Measurements from ENCODE around the gene GNG7.
"Not testable (repeated sequence)": the region's sequence is repeated elsewhere in the genome, so short reads cannot be mapped to it uniquely, and the experiment has no call there.

Gene GNG7

DNA sequence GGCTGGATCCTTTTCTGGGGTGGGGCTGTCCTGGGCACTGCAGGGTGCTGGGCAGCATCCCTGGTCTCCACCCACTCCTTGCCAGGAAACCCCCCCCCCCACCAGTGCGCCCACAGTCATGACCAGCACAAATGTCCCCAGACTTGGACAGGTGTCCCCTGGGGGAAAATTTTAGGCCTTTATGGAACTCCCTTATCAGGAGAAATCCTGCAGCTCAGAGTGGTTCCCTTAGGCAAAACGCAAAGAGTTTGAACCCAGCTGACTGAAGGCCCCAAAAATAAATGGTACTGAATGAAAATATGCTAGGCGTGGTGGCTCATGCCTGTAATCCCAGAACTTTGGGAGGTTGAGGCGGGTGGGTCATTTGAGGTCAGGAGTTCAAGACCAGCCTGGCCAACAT lies 174.8 kb downstream of the GNG7 start:
- Histone ChIP-seq H3K4me1 (ENCODE audit: control insufficient read depth, insufficient read depth, low read length) (peaks cover 3% of the 10 kb centered on the region; the same call in 1 of the 2 replicates), H3K9me3 (ENCODE audit: control insufficient read depth, insufficient read depth, low read length) (no peaks in the 10 kb centered on the region), H3K27ac (ENCODE audit: low read depth, low read length) (no peak overlapping the region), H3K4me3 (ENCODE audit: low read depth, low read length) (no peak overlapping the region), H3K36me3 (ENCODE audit: control insufficient read depth, insufficient read depth, low read length) (no peaks in the 10 kb centered on the region), H3K9ac (ENCODE audit: low read depth, low read length) (no peak overlapping the region), H3K27me3 (ENCODE audit: control insufficient read depth, insufficient read depth, low read length) (no peaks in the 10 kb centered on the region)

DNA sequence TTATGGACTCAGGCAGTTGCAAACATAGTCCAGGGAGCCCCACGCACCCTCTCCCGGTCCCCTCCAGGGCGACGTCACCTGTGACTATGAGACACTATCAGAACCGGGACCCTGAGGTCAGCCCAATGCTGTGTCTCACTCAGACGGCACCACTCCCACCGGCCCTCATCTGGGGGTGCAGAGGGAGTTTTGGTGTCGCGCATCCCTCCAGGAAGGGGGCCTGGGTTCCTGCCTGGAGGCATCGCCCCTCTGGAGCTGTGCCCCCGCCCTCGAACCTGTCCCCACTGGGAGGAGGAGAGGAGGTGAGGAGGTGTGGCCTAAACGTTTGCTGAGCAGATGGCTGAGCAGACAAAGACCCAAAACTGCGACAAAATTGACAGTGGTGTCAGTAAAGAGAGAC lies 175.3 kb downstream of the GNG7 start:
- no peaks in the 10 kb centered on the region for H3K36me3 ChIP-seq (ENCODE audit: control insufficient read depth, insufficient read depth, low read length)
- no peak overlapping the region for H3K9ac ChIP-seq (ENCODE audit: low read depth, low read length)
- H3K27ac ChIP-seq (ENCODE audit: low read depth, low read length) = no peak overlapping the region
- no peaks in the 10 kb centered on the region for H3K9me3 ChIP-seq (ENCODE audit: control insufficient read depth, insufficient read depth, low read length)
- H3K4me3 ChIP-seq (ENCODE audit: low read depth, low read length) = no peak overlapping the region
- peaks cover 3% of the 10 kb centered on the region; the same call in 1 of the 2 replicates for H3K4me1 ChIP-seq (ENCODE audit: control insufficient read depth, insufficient read depth, low read length)
- no peaks in the 10 kb centered on the region for H3K27me3 ChIP-seq (ENCODE audit: control insufficient read depth, insufficient read depth, low read length)

DNA sequence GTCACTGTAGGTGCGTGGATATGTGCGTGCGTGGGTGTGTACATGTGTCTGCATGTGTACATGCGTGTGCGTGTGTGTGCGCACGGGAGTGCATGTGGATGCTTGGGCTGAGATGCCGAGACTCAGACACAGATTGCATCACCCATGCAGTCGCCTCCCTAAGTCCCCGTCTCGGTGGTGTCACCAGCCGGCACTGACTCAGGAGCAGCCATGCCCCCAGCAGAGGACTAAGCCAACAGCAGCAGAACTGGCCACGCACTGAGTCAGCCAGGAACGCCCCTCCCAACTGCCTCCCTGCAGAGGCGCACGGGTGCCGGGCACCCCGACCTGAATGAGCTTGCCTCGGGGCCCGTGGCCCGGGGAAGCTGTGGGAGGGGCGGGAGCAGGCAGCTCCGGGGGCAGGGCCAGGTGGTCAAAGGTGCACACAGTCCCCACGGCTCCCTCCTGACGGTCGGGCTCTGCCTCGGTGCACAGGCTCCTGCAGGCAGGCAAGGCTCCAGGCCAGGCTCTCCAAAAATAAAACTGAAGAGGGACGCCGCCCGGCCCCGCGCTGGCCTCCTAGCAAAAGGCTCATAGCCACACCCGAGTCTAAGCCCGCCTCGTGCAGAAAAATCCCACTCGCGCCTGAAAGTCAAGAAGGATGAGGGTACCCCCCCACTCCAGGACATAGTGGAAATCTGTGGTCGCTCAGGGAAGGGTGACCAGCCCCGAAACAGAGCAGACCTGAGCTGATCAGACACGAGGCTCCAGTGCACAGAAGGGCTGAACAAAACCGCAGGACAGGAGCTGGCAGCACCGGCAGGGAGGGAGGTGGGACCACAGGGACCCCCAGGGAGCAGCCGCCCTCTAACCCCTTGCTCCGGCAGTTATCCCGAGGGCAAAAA lies 177.4 kb downstream of the GNG7 start:
- Histone ChIP-seq H3K4me3 (ENCODE audit: low read depth, low read length) (no peak overlapping the region), H3K27me3 (ENCODE audit: control insufficient read depth, insufficient read depth, low read length) (no peaks in the 10 kb centered on the region), H3K4me1 (ENCODE audit: control insufficient read depth, insufficient read depth, low read length) (peaks cover 3% of the 10 kb centered on the region; the same call in 1 of the 2 replicates), H3K9me3 (ENCODE audit: control insufficient read depth, insufficient read depth, low read length) (no peaks in the 10 kb centered on the region), H3K9ac (ENCODE audit: low read depth, low read length) (no peak overlapping the region), H3K36me3 (ENCODE audit: control insufficient read depth, insufficient read depth, low read length) (no peaks in the 10 kb centered on the region), H3K27ac (ENCODE audit: low read depth, low read length) (no peak overlapping the region)

DNA sequence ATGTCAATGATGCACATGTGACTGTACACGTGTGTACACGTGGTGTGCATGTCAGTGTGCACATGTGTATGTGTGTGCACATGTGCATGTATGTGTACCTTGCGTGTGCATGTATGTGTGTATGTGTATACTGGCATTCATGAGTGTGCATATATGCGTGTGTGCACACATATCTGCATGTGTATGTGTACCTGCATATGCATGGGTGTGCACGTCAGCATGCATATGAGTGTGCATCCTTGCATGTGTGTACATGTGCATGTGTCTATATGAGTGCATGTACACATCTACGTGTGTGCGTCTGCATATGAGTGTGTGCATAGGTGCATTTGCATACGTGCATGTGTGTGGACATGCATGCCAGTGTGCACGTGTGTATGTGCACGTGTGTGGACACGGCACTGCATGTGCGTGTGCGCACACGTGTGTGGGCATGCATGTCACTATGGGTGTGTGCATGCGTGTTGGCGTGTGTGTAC lies 178.1 kb downstream of the GNG7 start:
- no peak overlapping the region for H3K4me3 ChIP-seq (ENCODE audit: low read depth, low read length)
- H3K27ac ChIP-seq (ENCODE audit: low read depth, low read length) = no peak overlapping the region
- H3K9me3 ChIP-seq (ENCODE audit: control insufficient read depth, insufficient read depth, low read length) = no peaks in the 10 kb centered on the region
- H3K36me3 ChIP-seq (ENCODE audit: control insufficient read depth, insufficient read depth, low read length) = no peaks in the 10 kb centered on the region
- peaks cover 3% of the 10 kb centered on the region; the same call in 1 of the 2 replicates for H3K4me1 ChIP-seq (ENCODE audit: control insufficient read depth, insufficient read depth, low read length)
- H3K27me3 ChIP-seq (ENCODE audit: control insufficient read depth, insufficient read depth, low read length) = no peaks in the 10 kb centered on the region
- H3K9ac ChIP-seq (ENCODE audit: low read depth, low read length) = no peak overlapping the region

DNA sequence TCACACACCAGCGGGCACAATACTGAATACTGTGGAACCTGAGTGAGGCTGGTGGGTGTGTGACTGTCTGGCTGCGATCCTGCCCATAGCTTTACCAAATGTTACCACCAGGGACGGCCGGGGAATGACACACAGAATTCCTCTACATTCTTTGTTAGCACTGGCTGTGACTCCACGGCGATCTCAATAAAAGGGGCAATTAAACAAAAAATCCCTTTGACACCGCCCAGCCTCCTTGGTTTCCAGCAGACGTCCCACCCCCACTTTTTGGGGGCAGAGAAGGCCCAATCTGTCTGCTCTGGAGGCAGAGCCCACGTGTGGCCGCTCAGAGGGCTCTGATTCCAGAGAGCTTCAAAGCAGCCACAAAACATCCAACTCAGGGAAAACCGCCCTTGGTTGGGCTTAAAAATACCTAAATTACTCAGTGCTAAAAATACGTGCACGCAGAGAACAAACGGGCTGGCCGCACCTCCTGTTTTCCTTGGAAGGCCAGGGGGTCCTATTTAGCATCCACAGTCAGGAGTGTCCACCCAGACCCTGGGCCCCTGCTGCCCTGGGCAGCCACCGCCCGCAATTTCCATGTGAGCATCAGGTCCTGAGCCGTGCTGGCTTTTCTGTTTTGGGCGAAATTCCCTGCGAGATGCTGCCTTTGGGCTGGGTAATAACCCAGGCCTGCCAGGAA lies 178.7 kb downstream of the GNG7 start:
- Histone ChIP-seq H3K4me3 (ENCODE audit: low read depth, low read length) (no peak overlapping the region), H3K9me3 (ENCODE audit: control insufficient read depth, insufficient read depth, low read length) (no peaks in the 10 kb centered on the region), H3K9ac (ENCODE audit: low read depth, low read length) (no peak overlapping the region), H3K4me1 (ENCODE audit: control insufficient read depth, insufficient read depth, low read length) (peaks cover 3% of the 10 kb centered on the region; the same call in 1 of the 2 replicates), H3K36me3 (ENCODE audit: control insufficient read depth, insufficient read depth, low read length) (no peaks in the 10 kb centered on the region), H3K27ac (ENCODE audit: low read depth, low read length) (no peak overlapping the region), H3K27me3 (ENCODE audit: control insufficient read depth, insufficient read depth, low read length) (no peaks in the 10 kb centered on the region)

DNA sequence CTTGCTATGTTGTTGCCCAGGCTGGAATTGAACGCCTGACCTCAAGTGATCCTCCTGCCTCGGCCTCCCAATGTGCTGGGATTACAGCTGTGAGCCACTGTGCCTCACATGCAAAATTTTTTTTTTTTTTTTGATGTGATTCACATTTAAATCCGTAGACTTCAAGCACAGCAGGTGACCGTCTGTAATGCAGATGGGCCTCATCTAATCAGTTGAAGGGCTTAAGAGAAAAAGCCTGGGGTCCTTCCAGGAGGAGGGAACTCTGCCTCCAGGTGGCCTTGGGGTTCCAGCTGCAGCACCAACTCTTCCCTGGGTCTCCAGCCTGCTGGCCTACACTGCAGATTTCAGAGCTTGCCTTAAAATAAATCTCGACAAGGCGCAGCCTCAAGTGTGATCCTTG lies 183.0 kb downstream of the GNG7 start:
- Histone ChIP-seq H3K9me3 (ENCODE audit: control insufficient read depth, insufficient read depth, low read length) (no peaks in the 10 kb centered on the region), H3K4me1 (ENCODE audit: control insufficient read depth, insufficient read depth, low read length) (no peaks in the 10 kb centered on the region), H3K36me3 (ENCODE audit: control insufficient read depth, insufficient read depth, low read length) (no peaks in the 10 kb centered on the region), H3K27me3 (ENCODE audit: control insufficient read depth, insufficient read depth, low read length) (no peaks in the 10 kb centered on the region), H3K27ac (ENCODE audit: low read depth, low read length) (no peak overlapping the region), H3K9ac (ENCODE audit: low read depth, low read length) (no peak overlapping the region), H3K4me3 (ENCODE audit: low read depth, low read length) (no peak overlapping the region)

DNA sequence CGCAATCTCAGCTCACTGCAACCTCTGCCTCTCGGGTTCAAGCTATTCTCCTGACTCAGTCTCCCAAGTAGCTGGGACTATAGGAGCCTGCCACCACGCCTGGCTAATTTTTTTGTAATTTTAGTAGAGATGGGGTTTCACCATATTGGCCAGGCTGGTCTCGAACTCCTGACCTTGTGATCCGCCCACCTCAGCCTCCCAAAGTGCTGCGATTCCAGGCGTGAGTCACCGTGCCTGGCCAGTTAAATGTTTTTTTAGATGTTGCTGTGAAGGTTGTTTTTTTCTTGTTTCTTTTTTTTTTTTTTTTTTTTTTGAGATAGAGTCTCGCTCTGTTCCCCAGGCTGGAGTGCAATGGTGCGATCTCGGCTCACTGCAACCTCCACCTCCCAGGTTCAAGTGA lies 183.6 kb downstream of the GNG7 start:
- not testable (repeated sequence) for H3K36me3 ChIP-seq (ENCODE audit: control insufficient read depth, insufficient read depth, low read length); H3K4me3 ChIP-seq (ENCODE audit: low read depth, low read length); H3K4me1 ChIP-seq (ENCODE audit: control insufficient read depth, insufficient read depth, low read length); H3K9ac ChIP-seq (ENCODE audit: low read depth, low read length); H3K9me3 ChIP-seq (ENCODE audit: control insufficient read depth, insufficient read depth, low read length); H3K27ac ChIP-seq (ENCODE audit: low read depth, low read length); H3K27me3 ChIP-seq (ENCODE audit: control insufficient read depth, insufficient read depth, low read length)

DNA sequence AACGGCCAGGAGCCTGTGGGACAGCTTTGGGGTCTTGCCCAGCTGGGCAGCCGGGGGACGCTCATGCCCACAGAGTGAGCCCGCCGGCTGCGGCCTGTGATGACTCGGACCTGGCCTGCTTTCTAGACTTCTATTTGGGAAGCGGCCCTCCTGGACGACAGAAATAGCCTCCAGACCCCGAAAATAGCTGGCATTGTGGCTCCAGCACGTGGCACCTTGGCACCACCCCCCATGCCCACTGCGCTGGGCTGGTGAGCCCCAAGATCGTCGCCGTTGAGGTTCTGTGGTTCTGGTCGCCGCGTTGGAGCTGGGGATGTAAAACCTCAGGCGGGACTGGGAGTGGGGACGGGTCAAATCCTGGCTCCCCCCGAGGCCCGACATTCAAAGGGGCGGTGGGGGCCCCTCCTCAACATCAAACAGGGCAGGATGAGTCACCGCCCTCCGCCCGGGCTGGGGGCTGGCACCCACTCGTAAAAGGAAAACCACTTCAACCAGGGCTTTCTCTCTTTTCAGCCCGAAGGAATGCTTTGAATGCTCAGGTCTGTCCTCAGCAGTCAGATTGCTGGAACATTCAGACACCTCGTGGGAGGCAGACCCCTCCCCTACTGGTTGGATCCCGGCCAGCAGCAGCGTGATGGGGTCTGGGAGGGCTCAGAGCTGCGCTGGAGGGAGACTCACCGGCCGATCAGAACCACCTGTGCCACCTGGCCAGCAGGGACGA lies 184.5 kb downstream of the GNG7 start:
- H3K4me1 ChIP-seq (ENCODE audit: control insufficient read depth, insufficient read depth, low read length) = no peaks in the 10 kb centered on the region
- H3K4me3 ChIP-seq (ENCODE audit: low read depth, low read length) = no peak overlapping the region
- H3K9ac ChIP-seq (ENCODE audit: low read depth, low read length) = no peak overlapping the region
- H3K36me3 ChIP-seq (ENCODE audit: control insufficient read depth, insufficient read depth, low read length) = no peaks in the 10 kb centered on the region
- no peaks in the 10 kb centered on the region for H3K27me3 ChIP-seq (ENCODE audit: control insufficient read depth, insufficient read depth, low read length)
- no peaks in the 10 kb centered on the region for H3K9me3 ChIP-seq (ENCODE audit: control insufficient read depth, insufficient read depth, low read length)
- peak overlapping the region; percentile 45 for H3K27ac ChIP-seq (ENCODE audit: low read depth, low read length)

DNA sequence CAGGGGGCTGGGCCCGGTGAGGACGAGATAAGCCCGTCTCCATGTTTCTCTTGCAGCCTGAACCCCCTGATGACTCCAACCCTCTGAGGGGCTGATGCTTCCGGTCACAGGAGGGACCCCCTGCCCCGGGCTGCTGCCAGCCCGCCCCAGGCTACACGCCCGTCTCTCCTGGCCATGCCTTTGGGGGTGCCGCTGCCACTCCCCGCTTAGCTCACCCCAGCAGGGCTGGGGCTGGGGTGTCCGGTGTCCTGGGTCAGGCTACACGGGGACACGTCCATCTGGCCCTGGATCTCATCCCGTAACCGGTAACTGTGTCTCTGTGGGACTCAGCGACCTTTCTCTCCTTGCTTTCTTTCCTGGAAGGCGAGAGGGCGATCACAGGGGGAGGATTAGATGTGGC lies 185.8 kb downstream of the GNG7 start:
- H3K4me3 ChIP-seq (ENCODE audit: low read depth, low read length) = no peak overlapping the region
- no peaks in the 10 kb centered on the region for H3K9me3 ChIP-seq (ENCODE audit: control insufficient read depth, insufficient read depth, low read length)
- H3K27ac ChIP-seq (ENCODE audit: low read depth, low read length) = no peak overlapping the region
- H3K4me1 ChIP-seq (ENCODE audit: control insufficient read depth, insufficient read depth, low read length) = no peaks in the 10 kb centered on the region
- no peak overlapping the region for H3K9ac ChIP-seq (ENCODE audit: low read depth, low read length)
- H3K27me3 ChIP-seq (ENCODE audit: control insufficient read depth, insufficient read depth, low read length) = no peaks in the 10 kb centered on the region
- H3K36me3 ChIP-seq (ENCODE audit: control insufficient read depth, insufficient read depth, low read length) = no peaks in the 10 kb centered on the region

DNA sequence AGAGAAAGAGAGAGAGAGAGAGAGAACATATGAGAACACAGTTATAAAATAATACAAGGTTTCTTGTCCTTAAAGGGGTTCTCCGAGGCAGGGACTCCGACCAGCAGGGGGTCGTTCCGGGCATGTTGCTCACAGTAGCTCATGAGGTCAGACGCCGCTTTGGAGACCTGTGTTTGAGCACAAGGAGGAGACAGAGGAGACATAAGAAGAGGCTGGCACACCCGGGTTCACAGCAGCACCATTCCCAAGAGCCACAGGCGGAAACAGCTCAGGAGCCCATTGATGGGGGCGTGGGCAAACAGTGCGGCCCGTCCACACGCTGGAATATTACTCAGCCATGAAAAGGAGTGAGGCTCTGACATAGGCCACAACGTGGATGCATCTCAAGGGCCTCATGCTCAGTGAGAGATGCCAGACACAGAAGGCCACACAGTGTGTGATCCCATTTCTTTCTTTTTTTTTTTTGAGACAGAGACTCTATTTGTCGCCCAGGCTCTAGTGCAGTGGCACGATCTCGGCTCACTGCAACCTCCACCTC lies 187.4 kb downstream of the GNG7 start:
- H3K36me3 ChIP-seq (ENCODE audit: control insufficient read depth, insufficient read depth, low read length) = no peaks in the 10 kb centered on the region
- no peak overlapping the region for H3K27ac ChIP-seq (ENCODE audit: low read depth, low read length)
- H3K4me1 ChIP-seq (ENCODE audit: control insufficient read depth, insufficient read depth, low read length) = no peaks in the 10 kb centered on the region
- H3K9ac ChIP-seq (ENCODE audit: low read depth, low read length) = no peak overlapping the region
- no peaks in the 10 kb centered on the region for H3K27me3 ChIP-seq (ENCODE audit: control insufficient read depth, insufficient read depth, low read length)
- H3K9me3 ChIP-seq (ENCODE audit: control insufficient read depth, insufficient read depth, low read length) = no peaks in the 10 kb centered on the region
- H3K4me3 ChIP-seq (ENCODE audit: low read depth, low read length) = no peak overlapping the region

Measured in HUES48 (cell line).